ENCODE measurements around the gene GRK5.

DNA sequence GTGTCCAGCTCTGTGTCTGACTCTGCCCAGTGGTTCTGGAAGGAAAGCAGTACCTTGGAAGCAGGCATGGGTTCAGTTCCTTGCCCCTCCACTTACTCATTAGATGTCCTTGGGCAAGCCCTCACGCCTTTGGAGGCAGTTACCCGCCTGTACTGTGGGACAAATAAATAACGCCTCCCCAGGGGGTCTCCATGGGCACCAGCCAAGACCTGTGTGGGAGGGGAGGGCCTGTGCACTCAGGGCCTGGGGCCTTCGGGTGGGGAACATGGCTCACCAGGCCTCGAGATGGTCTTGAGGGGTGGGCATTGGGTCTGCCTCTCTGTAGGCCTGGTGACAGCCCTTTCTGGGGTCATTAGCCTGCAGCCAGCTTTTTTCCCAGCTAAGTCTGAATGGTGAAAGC lies 142.0 kb downstream of the GRK5 start:
- TF ChIP-seq EP300 (conservative IDR thresholded peaks at IDR 0.05; ENCODE audit: poor library complexity, severe bottlenecking) (no peak), CTCF (IDR thresholded peaks at IDR 0.05; ENCODE audit: poor library complexity, severe bottlenecking) (no peak), EZH2 (IDR thresholded peaks at IDR 0.05; ENCODE audit: borderline replicate concordance, insufficient read depth, low read length, poor library complexity, severe bottlenecking) (no peak), SMC3 (conservative IDR thresholded peaks at IDR 0.05; ENCODE audit: poor library complexity) (no peak), MXI1 (conservative IDR thresholded peaks at IDR 0.05; ENCODE audit: poor library complexity, severe bottlenecking) (no peak), POLR2AphosphoS5 (IDR thresholded peaks at IDR 0.05) (no peak), RAD21 (conservative IDR thresholded peaks at IDR 0.05) (no peak)
